Mesothelial cell of epicardium (in vitro differentiated cells): ENCODE results near the gene HSD3B2. TPM values are rescaled to one million over a fixed set of nuclear protein-coding genes. Genes with fewer than 3 reads are reported as not detected.

Source experiments
- DNase-seq, 2 experiments: peaks; one replicate each; pipeline ENCODE4 v3.0.0; 2021; ENCODE audit warnings: low spot score in 2 of 2; ENCODE audit not compliant: unreplicated experiment in 2 of 2
- H3K27ac Mint-ChIP-seq: 2 replicates; pipeline ENCODE4 v1.8.0; 2021; ENCODE audit warnings: mixed read lengths
- H3K27me3 Mint-ChIP-seq: 2 replicates; pipeline ENCODE4 v1.8.0; 2021; ENCODE audit warnings: low read depth, mixed read lengths
- H3K36me3 Mint-ChIP-seq: 2 replicates; pipeline ENCODE4 v1.8.0; 2021; ENCODE audit warnings: mixed read lengths
- H3K4me1 Mint-ChIP-seq: 2 replicates; pipeline ENCODE4 v1.8.0; 2021; ENCODE audit warnings: mixed read lengths
- H3K4me3 Mint-ChIP-seq: 2 replicates; pipeline ENCODE4 v1.8.0; 2021; ENCODE audit warnings: mild to moderate bottlenecking, moderate library complexity, mixed read lengths
- H3K9me3 Mint-ChIP-seq: 2 replicates; pipeline ENCODE4 v1.8.0; 2021; ENCODE audit warnings: mixed read lengths
- CTCF ChIP-seq: fragments of 200-600 bp; sonication (generic); IDR thresholded peaks from one replicate; pipeline ENCODE4 v1.5.0; 2021; ENCODE audit warnings: antibody characterized with exemption; ENCODE audit not compliant: unreplicated experiment
- total RNA-seq: library from RNA; stranded (reverse); gene quantifications from 3 replicates; pipeline ENCODE4 v1.2.1, GENCODE V29; 2021

Gene HSD3B2
- total RNA-seq, 1 donor from 2014 or later, result 0.29 TPM

GRCh38 chr1:119451158-119451557, 36.2 kb downstream of the HSD3B2 start:
- Mint-ChIP-seq H3K27ac (no peak overlapping the region), H3K36me3 (no peaks in the 10 kb centered on the region), H3K4me1 (no peaks in the 10 kb centered on the region), H3K4me3 (no peak overlapping the region), H3K9me3 (no peaks in the 10 kb centered on the region), H3K27me3 (peaks cover 2% of the 10 kb centered on the region)
- no peak for DNase-seq
- no peak for TF ChIP-seq CTCF

DNA sequence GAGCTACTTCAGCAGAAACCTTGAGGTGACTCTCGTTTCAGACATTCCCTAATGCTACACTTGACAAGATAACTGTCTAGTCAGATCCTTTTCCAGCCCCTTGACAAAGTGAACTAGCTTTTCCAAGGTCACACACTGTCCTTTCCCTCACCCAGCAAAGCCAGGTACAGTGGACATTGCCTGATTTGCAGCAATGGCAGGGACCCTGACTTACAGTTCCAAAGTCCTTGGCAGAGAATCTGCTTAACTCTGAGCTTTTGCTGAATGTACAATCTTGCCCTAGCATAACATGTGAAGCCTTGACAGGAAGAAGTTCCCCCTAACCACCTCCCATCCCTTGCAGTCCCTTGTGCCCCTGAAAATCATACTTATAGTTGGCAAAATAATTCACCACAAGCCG, 37.1 kb downstream of the HSD3B2 start:
- peaks cover 2% of the 10 kb centered on the region for H3K4me1 Mint-ChIP-seq
- no peak overlapping the region for H3K4me3 Mint-ChIP-seq
- H3K9me3 Mint-ChIP-seq, result no peaks in the 10 kb centered on the region
- TF ChIP-seq CTCF, result no peak
- H3K27me3 Mint-ChIP-seq, result peaks cover 2% of the 10 kb centered on the region
- H3K27ac Mint-ChIP-seq, result no peak overlapping the region
- no peak for DNase-seq
- no peaks in the 10 kb centered on the region for H3K36me3 Mint-ChIP-seq

DNA sequence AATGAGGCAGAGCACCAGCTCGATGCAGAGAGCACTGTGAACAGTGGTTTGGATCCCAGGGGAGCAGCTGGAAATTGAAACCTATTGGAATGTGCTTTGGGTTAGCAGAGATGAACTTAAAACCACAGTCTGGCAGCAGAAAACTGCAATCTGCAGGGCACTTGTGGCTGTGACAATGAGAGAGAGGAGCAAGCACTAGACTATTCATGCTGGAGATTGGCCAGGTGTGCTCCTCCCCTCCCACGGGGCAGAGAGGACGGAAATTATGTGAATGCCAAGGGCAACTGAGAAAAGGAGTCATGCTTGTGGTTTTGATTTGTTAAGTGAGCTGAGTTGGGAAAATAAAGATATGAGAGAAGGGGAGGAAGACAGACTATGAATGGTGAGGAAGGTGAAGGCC, 38.1 kb downstream of the HSD3B2 start:
- H3K27me3 Mint-ChIP-seq, result no peaks in the 10 kb centered on the region
- TF ChIP-seq CTCF, result no peak
- no peaks in the 10 kb centered on the region for H3K36me3 Mint-ChIP-seq
- peaks cover 4% of the 10 kb centered on the region for H3K4me1 Mint-ChIP-seq
- H3K27ac Mint-ChIP-seq, result no peak overlapping the region
- DNase-seq, result no peak
- no peaks in the 10 kb centered on the region for H3K9me3 Mint-ChIP-seq
- H3K4me3 Mint-ChIP-seq, result no peak overlapping the region

- DNase-seq, result no peak
- no peak for TF ChIP-seq CTCF
- Mint-ChIP-seq H3K9me3 (no peaks in the 10 kb centered on the region), H3K4me3 (no peak overlapping the region), H3K4me1 (peaks cover 3% of the 10 kb centered on the region), H3K36me3 (no peaks in the 10 kb centered on the region), H3K27ac (no peak overlapping the region), H3K27me3 (no peaks in the 10 kb centered on the region)
Observed at GRCh38 chr1:119462964-119463363, 48.0 kb downstream of the HSD3B2 start.

GRCh38 chr1:119463569-119463968, 48.6 kb downstream of the HSD3B2 start:
- TF ChIP-seq CTCF, result no peak
- Mint-ChIP-seq H3K27me3 (no peaks in the 10 kb centered on the region), H3K9me3 (no peaks in the 10 kb centered on the region), H3K27ac (no peak overlapping the region), H3K36me3 (no peaks in the 10 kb centered on the region), H3K4me1 (peaks cover 3% of the 10 kb centered on the region), H3K4me3 (no peak overlapping the region)
- no peak for DNase-seq

DNA sequence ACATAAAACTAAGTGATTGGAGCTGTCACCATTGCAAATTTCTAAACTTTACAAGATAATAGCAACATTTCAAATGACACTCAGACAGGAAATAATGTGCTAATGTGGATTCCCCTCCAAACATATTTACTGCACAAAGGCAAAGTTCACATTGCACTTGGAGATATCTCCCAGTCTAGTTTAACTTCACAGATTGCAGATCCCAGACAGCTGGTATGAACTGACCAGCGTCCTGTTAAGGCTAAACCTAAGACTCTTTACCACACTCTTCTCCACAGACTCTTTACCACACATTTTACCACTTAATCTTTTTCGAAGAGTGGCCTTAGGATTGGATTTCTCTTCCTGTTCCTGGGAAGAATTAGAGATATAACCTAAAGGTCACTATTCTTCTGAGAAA, 51.5 kb downstream of the HSD3B2 start:
- no peak for TF ChIP-seq CTCF

More for the DNA sequence above, 51.5 kb downstream of the HSD3B2 start:
- H3K4me3 Mint-ChIP-seq, result no peak overlapping the region
- no peaks in the 10 kb centered on the region for H3K9me3 Mint-ChIP-seq
- no peaks in the 10 kb centered on the region for H3K36me3 Mint-ChIP-seq
- H3K4me1 Mint-ChIP-seq, result peaks cover 3% of the 10 kb centered on the region
- peaks cover 12% of the 10 kb centered on the region for H3K27me3 Mint-ChIP-seq
- H3K27ac Mint-ChIP-seq, result no peak overlapping the region
- DNase-seq, result no peak
